ENCODE results near the gene TAP1.

DNA sequence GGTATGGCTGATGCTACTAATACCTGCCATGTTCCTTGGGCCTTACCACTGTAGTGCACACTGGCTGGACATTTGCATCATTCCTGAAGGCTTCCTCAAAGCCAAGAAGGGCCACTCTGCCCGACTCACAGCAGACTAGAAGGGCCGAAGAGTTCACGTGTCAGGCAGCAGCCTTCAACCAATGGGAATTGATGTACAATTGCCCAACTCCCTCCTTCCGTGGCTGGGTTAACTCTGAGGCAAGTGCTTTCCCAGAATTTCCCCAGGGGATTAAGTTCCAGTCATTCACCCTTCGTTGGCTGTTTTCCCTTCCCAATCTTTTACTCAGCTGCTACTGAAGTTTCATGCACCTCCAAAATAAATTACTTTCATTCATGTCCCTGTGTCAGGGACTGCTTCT is 30.3 kb upstream of the TAP1 start:
- TF ChIP-seq, protein P1, sequence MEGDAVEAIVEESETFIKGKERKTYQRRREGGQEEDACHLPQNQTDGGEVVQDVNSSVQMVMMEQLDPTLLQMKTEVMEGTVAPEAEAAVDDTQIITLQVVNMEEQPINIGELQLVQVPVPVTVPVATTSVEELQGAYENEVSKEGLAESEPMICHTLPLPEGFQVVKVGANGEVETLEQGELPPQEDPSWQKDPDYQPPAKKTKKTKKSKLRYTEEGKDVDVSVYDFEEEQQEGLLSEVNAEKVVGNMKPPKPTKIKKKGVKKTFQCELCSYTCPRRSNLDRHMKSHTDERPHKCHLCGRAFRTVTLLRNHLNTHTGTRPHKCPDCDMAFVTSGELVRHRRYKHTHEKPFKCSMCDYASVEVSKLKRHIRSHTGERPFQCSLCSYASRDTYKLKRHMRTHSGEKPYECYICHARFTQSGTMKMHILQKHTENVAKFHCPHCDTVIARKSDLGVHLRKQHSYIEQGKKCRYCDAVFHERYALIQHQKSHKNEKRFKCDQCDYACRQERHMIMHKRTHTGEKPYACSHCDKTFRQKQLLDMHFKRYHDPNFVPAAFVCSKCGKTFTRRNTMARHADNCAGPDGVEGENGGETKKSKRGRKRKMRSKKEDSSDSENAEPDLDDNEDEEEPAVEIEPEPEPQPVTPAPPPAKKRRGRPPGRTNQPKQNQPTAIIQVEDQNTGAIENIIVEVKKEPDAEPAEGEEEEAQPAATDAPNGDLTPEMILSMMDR (IDR thresholded peaks at IDR 0.05): no peak
- no peak for TF ChIP-seq POLR2A (IDR thresholded peaks at IDR 0.05)
